PC-3 (cell line): ENCODE data around the gene MROH2A. TPM values are rescaled to one million over a fixed set of nuclear protein-coding genes. Genes with fewer than 3 reads are reported as not detected.

Experiments used
- ATAC-seq: fragments of 200-7000 bp; cut with Tn5 transposase; 2 replicates; pipeline ENCODE4 v1.9.1; 2020; ENCODE audit warnings: mild to moderate bottlenecking, moderate library complexity
- BruUV-seq: library from RNA; stranded (reverse); fragments of 400-500 nt; replicated peaks from 2 replicates; lab custom pipeline; 2021; lab: Mats Ljungman, UMichigan
- CTCF ChIA-PET: fragments of 300-600 bp; sonication (Branson Sonifier 250); formaldehyde crosslinking; loops from one replicate; lab custom pipeline; 2022; ENCODE audit warnings: antibody characterized with exemption; lab: Charles Lee
- POLR2A ChIA-PET: fragments of 300-600 bp; sonication (Branson Sonifier 250); formaldehyde crosslinking; loops from one replicate; lab custom pipeline; 2022; ENCODE audit warnings: antibody characterized with exemption; ENCODE audit not compliant: unreplicated experiment; lab: Charles Lee
- DNase-seq: peaks from one replicate; pipeline ENCODE4 v3.0.0-alpha.2; 2015
- H2AFZ ChIP-seq: fragments of 300-600 bp; sonication (generic); 2 replicates; pipeline ENCODE4 v1.6.0; 2016; ENCODE audit warnings: antibody characterized with exemption, low read length
- H3F3A ChIP-seq: fragments of 300-600 bp; sonication (generic); one replicate; pipeline ENCODE4 v1.6.0; 2017; ENCODE audit warnings: antibody characterized with exemption, low read length, control low read depth, mild to moderate bottlenecking; ENCODE audit not compliant: unreplicated experiment
- H3K27ac ChIP-seq: fragments of 300-600 bp; sonication (generic); 2 replicates; pipeline ENCODE4 v1.5.1; 2016; ENCODE audit warnings: mild to moderate bottlenecking, low read length
- H3K27me3 ChIP-seq: fragments of 300-600 bp; sonication (generic); 2 replicates; pipeline ENCODE4 v1.6.1; 2016; ENCODE audit warnings: low read length, mixed read lengths
- H3K36me3 ChIP-seq: fragments of 300-600 bp; sonication (generic); 2 replicates; pipeline ENCODE4 v1.6.1; 2016; ENCODE audit warnings: low read depth, mixed run types, low read length, mixed read lengths
- H3K4me1 ChIP-seq: fragments of 300-600 bp; sonication (generic); 2 replicates; pipeline ENCODE4 v1.5.1; 2016; ENCODE audit warnings: low read length; ENCODE audit not compliant: insufficient read depth
- H3K4me2 ChIP-seq: fragments of 300-600 bp; sonication (generic); 2 replicates; pipeline ENCODE4 v1.6.0; 2016; ENCODE audit warnings: low read length
- H3K4me3 ChIP-seq: fragments of 300-600 bp; sonication (generic); 2 replicates; pipeline ENCODE4 v1.5.1; 2016; ENCODE audit warnings: mild to moderate bottlenecking, low read length, mixed read lengths
- H3K79me2 ChIP-seq: fragments of 300-600 bp; sonication (generic); 2 replicates; pipeline ENCODE4 v1.6.1; 2017; ENCODE audit warnings: low read length, mixed read lengths
- H3K9ac ChIP-seq: fragments of 300-600 bp; sonication (generic); 2 replicates; pipeline ENCODE4 v1.6.0; 2016; ENCODE audit warnings: mild to moderate bottlenecking, low read length
- H3K9me2 ChIP-seq: fragments of 300-600 bp; sonication (generic); replicated peaks from 2 replicates; pipeline ENCODE4 v1.6.1; 2016; ENCODE audit warnings: mixed run types, low read length, mixed read lengths
- H3K9me3 ChIP-seq: fragments of 300-600 bp; sonication (generic); 2 replicates; pipeline ENCODE4 v1.6.1; 2016; ENCODE audit warnings: low read length, mixed read lengths
- H4K20me1 ChIP-seq: fragments of 300-600 bp; sonication (generic); 2 replicates; pipeline ENCODE4 v1.6.1; 2016; ENCODE audit warnings: low read length, mixed read lengths
- EZH2 ChIP-seq: fragments of 300-600 bp; sonication (generic); IDR thresholded peaks from one replicate; pipeline ENCODE4 v1.6.1; 2017; ENCODE audit warnings: antibody characterized with exemption, mild to moderate bottlenecking, low read length; ENCODE audit not compliant: unreplicated experiment
- EZH2phosphoT487 ChIP-seq: fragments of 300-600 bp; sonication (generic); IDR thresholded peaks from 2 replicates; pipeline ENCODE4 v1.6.1; 2018; ENCODE audit warnings: mild to moderate bottlenecking, antibody characterized with exemption, low read length, borderline replicate concordance
- intact Hi-C: fragments of 100-400 bp; cut with micrococcal nuclease; formaldehyde crosslinking; loops from 2 replicates; pipeline ENCODE4 v1.9.0; 2023
- total RNA-seq: library from RNA; depleted of rRNA; stranded (reverse); fragments of >200 nt; gene quantifications from 2 replicates; pipeline ENCODE4 v1.2.3, GENCODE V29; 2014
- TF ChIP-seq, protein P1 (sequence below): fragments of 300-600 bp; sonication (generic); conservative IDR thresholded peaks from 2 replicates; pipeline ENCODE4 v1.5.1; 2017; ENCODE audit warnings: antibody characterized with exemption, low read depth, mild to moderate bottlenecking, low read length

The MROH2A gene
- total RNA-seq, 1 experiment from 2014 or later = not detected

DNA sequence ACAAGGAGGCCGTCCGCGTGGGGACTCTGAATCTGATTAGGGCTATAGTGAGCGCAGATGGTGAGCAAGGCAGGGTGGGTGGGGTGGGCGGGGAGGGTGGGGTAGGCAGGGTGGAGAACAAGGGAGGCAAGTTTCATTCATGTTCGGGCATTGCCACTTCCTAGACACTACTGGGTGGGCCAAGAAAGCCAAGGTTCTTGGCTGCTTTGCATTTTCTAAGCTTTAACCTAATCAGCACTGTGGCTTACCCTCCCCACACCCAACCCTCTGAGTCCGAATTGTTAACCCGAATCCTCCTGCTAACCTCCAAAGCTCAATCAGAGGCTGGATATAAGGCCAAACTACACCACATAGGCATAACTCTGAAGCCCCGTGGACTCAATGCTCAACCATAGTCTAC lies 18.1 kb downstream of the MROH2A start:
- no peak for TF ChIP-seq EZH2phosphoT487
- TF ChIP-seq, protein P1, sequence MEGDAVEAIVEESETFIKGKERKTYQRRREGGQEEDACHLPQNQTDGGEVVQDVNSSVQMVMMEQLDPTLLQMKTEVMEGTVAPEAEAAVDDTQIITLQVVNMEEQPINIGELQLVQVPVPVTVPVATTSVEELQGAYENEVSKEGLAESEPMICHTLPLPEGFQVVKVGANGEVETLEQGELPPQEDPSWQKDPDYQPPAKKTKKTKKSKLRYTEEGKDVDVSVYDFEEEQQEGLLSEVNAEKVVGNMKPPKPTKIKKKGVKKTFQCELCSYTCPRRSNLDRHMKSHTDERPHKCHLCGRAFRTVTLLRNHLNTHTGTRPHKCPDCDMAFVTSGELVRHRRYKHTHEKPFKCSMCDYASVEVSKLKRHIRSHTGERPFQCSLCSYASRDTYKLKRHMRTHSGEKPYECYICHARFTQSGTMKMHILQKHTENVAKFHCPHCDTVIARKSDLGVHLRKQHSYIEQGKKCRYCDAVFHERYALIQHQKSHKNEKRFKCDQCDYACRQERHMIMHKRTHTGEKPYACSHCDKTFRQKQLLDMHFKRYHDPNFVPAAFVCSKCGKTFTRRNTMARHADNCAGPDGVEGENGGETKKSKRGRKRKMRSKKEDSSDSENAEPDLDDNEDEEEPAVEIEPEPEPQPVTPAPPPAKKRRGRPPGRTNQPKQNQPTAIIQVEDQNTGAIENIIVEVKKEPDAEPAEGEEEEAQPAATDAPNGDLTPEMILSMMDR = no peak
- TF ChIP-seq EZH2 = no peak
- H3K27ac ChIP-seq = no peak overlapping the region

DNA sequence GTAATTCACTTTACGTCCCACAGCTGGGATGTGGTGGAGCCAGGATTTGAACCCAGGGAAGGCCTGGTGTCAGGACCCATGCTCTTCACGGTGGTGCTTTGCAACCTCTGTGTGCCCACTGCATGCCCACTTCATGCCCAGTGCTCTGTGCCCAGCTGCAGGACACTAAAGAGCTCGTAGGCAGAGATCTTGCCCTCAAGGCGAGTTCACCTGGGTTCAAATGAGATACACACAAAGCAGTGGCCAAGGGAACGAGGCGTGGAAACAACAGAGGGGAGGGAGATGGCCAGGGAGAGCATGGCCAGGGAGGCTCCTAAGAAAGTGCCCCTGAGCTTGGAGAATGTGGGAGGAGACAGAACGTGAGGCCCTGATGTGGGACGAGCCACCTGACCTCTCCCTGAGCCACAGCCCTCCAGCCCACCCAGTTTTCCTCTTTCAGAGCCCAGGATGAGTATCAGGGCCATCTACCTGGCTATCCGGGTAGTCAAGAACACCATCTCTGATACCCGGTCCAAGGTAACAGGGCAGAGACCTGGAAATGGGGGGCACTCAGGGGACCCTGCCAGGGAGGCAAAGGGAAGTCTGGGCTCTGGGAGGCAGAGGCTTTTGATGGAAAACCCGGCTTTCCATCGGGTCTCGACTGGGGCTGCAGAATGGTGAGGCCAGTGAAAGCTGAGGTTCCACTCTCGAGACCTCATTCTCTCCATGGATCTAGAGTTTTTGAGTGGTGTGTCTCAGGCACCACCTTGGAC lies 20.4 kb downstream of the MROH2A start:
- no peaks in the 10 kb centered on the region for H4K20me1 ChIP-seq

More for the DNA sequence above, 18.1 kb downstream of the MROH2A start:
- no peaks in the 10 kb centered on the region for H3K36me3 ChIP-seq
- H3F3A ChIP-seq = no peaks in the 10 kb centered on the region
- no TSS peak for BruUV-seq
- no peaks in the 10 kb centered on the region for H3K79me2 ChIP-seq
- H3K9ac ChIP-seq = no peak overlapping the region
- H3K9me2 ChIP-seq = no peaks in the 10 kb centered on the region
- H3K4me3 ChIP-seq = no peak overlapping the region
- CTCF ChIA-PET = no interaction called here
- H3K9me3 ChIP-seq = no peaks in the 10 kb centered on the region
- DNase-seq = no peak
- intact Hi-C loops = no loop called here
- ATAC-seq = no peak
- H3K27me3 ChIP-seq = no peaks in the 10 kb centered on the region
- H3K4me1 ChIP-seq = peaks cover 4% of the 10 kb centered on the region; the same call in 1 of the 2 replicates
- H2AFZ ChIP-seq = no peak overlapping the region
- POLR2A ChIA-PET = no interaction called here
- no peak overlapping the region for H3K4me2 ChIP-seq
- H4K20me1 ChIP-seq = no peaks in the 10 kb centered on the region

More for the DNA sequence above, 20.4 kb downstream of the MROH2A start:
- intact Hi-C loops = no loop called here
- DNase-seq (no peak), ATAC-seq (no peak)
- Histone ChIP-seq H3K4me2 (no peak overlapping the region), H3K9me2 (no peaks in the 10 kb centered on the region), H3K27me3 (no peaks in the 10 kb centered on the region), H3K27ac (no peak overlapping the region), H2AFZ (no peak overlapping the region), H3K9me3 (no peaks in the 10 kb centered on the region), H3F3A (no peaks in the 10 kb centered on the region), H3K4me3 (no peak overlapping the region), H3K79me2 (no peaks in the 10 kb centered on the region), H3K9ac (no peak overlapping the region), H3K4me1 (peaks cover 5% of the 10 kb centered on the region; the same call in 1 of the 2 replicates), H3K36me3 (no peaks in the 10 kb centered on the region)
- TF ChIP-seq, protein P1 = no peak
- TF ChIP-seq EZH2 = no peak
- POLR2A ChIA-PET = no interaction called here
- CTCF ChIA-PET = no interaction called here
- BruUV-seq = no TSS peak
